GM23338 (cell line): ENCODE measurements around the gene STK11IP. TPM values are rescaled to one million over a fixed set of nuclear protein-coding genes. Genes with fewer than 3 reads are reported as not detected.

Source experiments
- ATAC-seq: fragments of 200-7000 bp; cut with Tn5 transposase; 3 replicates; pipeline ENCODE4 v1.9.1; 2020
- DNase-seq: peaks from one replicate; pipeline ENCODE4 v3.0.0-alpha.2; 2015; ENCODE audit warnings: low spot score
- H2AFZ ChIP-seq: fragments of 200-600 bp; sonication (generic); 2 replicates; pipeline ENCODE4 v1.8.0; 2016; ENCODE audit warnings: antibody characterized with exemption, mild to moderate bottlenecking, moderate library complexity
- H3F3A ChIP-seq: fragments of 200-600 bp; sonication (generic); replicated peaks from 2 replicates; pipeline ENCODE4 v1.8.0; 2017; ENCODE audit warnings: antibody characterized with exemption, mixed run types, low read depth
- H3K27ac ChIP-seq: fragments of 200-600 bp; sonication (generic); 2 replicates; pipeline ENCODE4 v1.6.1; 2016; ENCODE audit warnings: low read depth
- H3K27me3 ChIP-seq: fragments of 200-600 bp; sonication (generic); 2 replicates; pipeline ENCODE4 v1.8.0; 2016; ENCODE audit warnings: mild to moderate bottlenecking, mixed run types, moderate library complexity; ENCODE audit not compliant: insufficient read depth
- H3K36me3 ChIP-seq: fragments of 200-600 bp; sonication (generic); 2 replicates; pipeline ENCODE4 v1.8.0; 2016; ENCODE audit warnings: mild to moderate bottlenecking; ENCODE audit not compliant: insufficient read depth
- H3K4me1 ChIP-seq: fragments of 200-600 bp; sonication (generic); 2 replicates; pipeline ENCODE4 v1.8.0; 2016; ENCODE audit warnings: mild to moderate bottlenecking, moderate library complexity; ENCODE audit not compliant: insufficient read depth
- H3K4me2 ChIP-seq: fragments of 200-600 bp; sonication (generic); 2 replicates; pipeline ENCODE4 v1.7.1; 2017; ENCODE audit warnings: mixed run types
- H3K4me3 ChIP-seq: fragments of 200-600 bp; sonication (generic); 2 replicates; pipeline ENCODE4 v1.6.1; 2016; ENCODE audit warnings: mixed run types
- H3K79me2 ChIP-seq: fragments of 200-600 bp; sonication (generic); replicated peaks from 2 replicates; pipeline ENCODE4 v1.8.0; 2017; ENCODE audit warnings: mild to moderate bottlenecking; ENCODE audit not compliant: insufficient read depth
- H3K9me2 ChIP-seq: fragments of 200-600 bp; sonication (generic); 2 replicates; pipeline ENCODE4 v1.8.0; 2017; ENCODE audit not compliant: insufficient read depth
- H4K20me1 ChIP-seq: fragments of 200-600 bp; sonication (generic); replicated peaks from 2 replicates; pipeline ENCODE4 v1.8.0; 2017; ENCODE audit warnings: mild to moderate bottlenecking; ENCODE audit not compliant: insufficient read depth
- H3K27ac Mint-ChIP-seq: 2 replicates; pipeline ENCODE4 v1.8.0; 2020; ENCODE audit warnings: inconsistent platforms, mild to moderate bottlenecking, moderate library complexity, mixed read lengths
- H3K27me3 Mint-ChIP-seq: 3 replicates; pipeline ENCODE4 v1.8.0; 2022; ENCODE audit warnings: low read depth, mild to moderate bottlenecking, moderate library complexity, mixed read lengths, inconsistent platforms; ENCODE audit not compliant: insufficient read depth, poor library complexity
- H3K36me3 Mint-ChIP-seq: 3 replicates; pipeline ENCODE4 v1.8.0; 2021; ENCODE audit warnings: low read depth, mild to moderate bottlenecking, inconsistent platforms, moderate library complexity, mixed read lengths
- H3K4me1 Mint-ChIP-seq: 3 replicates; pipeline ENCODE4 v1.8.0; 2020; ENCODE audit warnings: mild to moderate bottlenecking, inconsistent platforms, mixed read lengths
- H3K4me3 Mint-ChIP-seq: 3 replicates; pipeline ENCODE4 v1.8.0; 2021; ENCODE audit warnings: moderate library complexity, mild to moderate bottlenecking, inconsistent platforms, mixed read lengths
- H3K9me3 Mint-ChIP-seq: 3 replicates; pipeline ENCODE4 v1.8.0; 2020; ENCODE audit warnings: moderate library complexity, mild to moderate bottlenecking, inconsistent platforms, mixed read lengths
- CREB1 ChIP-seq: fragments of 250-450 bp; sonication (Bioruptor Pico); IDR thresholded peaks from 2 replicates; pipeline ENCODE4 v1.5.0; 2020; ENCODE audit warnings: low read depth, mild to moderate bottlenecking, moderate library complexity
- CTCF ChIP-seq, 2 experiments: fragments of 200-600 bp in 1 of 2; sonication (generic) in 1 of 2; conservative IDR thresholded peaks; 2 replicates each; pipeline versions ENCODE4 v1.5.1 to v1.6.1; 2016 to 2017; ENCODE audit warnings: antibody characterized with exemption in 2 of 2, low read depth in 2 of 2, mild to moderate bottlenecking in 2 of 2, moderate library complexity in 1 of 2
- ETS1 ChIP-seq: IDR thresholded peaks from 2 replicates; pipeline ENCODE4 v1.6.1; 2016; ENCODE audit warnings: antibody characterized with exemption
- EZH2 ChIP-seq: fragments of 200-600 bp; sonication (generic); IDR thresholded peaks from one replicate; pipeline ENCODE4 v1.8.0; 2017; ENCODE audit warnings: antibody characterized with exemption, mild to moderate bottlenecking, low read depth; ENCODE audit not compliant: unreplicated experiment
- JUNB ChIP-seq: IDR thresholded peaks from one replicate; pipeline ENCODE4 v1.6.1; 2016; ENCODE audit warnings: antibody characterized with exemption; ENCODE audit not compliant: unreplicated experiment
- NANOG ChIP-seq: IDR thresholded peaks from 2 replicates; pipeline ENCODE4 v1.6.1; 2016; ENCODE audit warnings: antibody characterized with exemption, borderline replicate concordance
- REST ChIP-seq: IDR thresholded peaks from one replicate; pipeline ENCODE4 v1.6.1; 2018; ENCODE audit warnings: antibody characterized with exemption; ENCODE audit not compliant: unreplicated experiment
- STAT1 ChIP-seq: IDR thresholded peaks from one replicate; pipeline ENCODE4 v1.6.1; 2016; ENCODE audit warnings: antibody characterized with exemption; ENCODE audit not compliant: unreplicated experiment
- ZNF114 ChIP-seq: fragments of 250-450 bp; sonication (Bioruptor Pico); IDR thresholded peaks from 2 replicates; pipeline ENCODE4 v1.5.0; 2020; ENCODE audit warnings: mild to moderate bottlenecking, moderate library complexity
- ZNF331 ChIP-seq: fragments of 250-450 bp; sonication (Bioruptor Pico); IDR thresholded peaks from 2 replicates; pipeline ENCODE4 v1.5.0; 2020; ENCODE audit warnings: low read depth, mild to moderate bottlenecking, moderate library complexity
- ZNF462 ChIP-seq: fragments of 250-450 bp; sonication (Bioruptor Pico); IDR thresholded peaks from 2 replicates; pipeline ENCODE4 v1.5.0; 2020; ENCODE audit warnings: mild to moderate bottlenecking, moderate library complexity
- polyA plus RNA-seq: library from polyadenylated mRNA; unstranded; fragments of >200 nt; fragmentation: Nextera tagmentation; extraction: Ambion mirVana; gene quantifications from 2 replicates; pipeline ENCODE4 v1.2.1, GENCODE V29; 2016
- total RNA-seq: library from RNA; depleted of rRNA; stranded (reverse); fragments of >200 nt; shearing (Covaris generic); gene quantifications from 2 replicates; pipeline ENCODE4 v1.2.3, GENCODE V29; 2014

STK11IP gene
- total and polyA plus RNA-seq, 2 experiments from 2014 or later: 16.6 to 28.1 TPM

- Histone ChIP-seq H3K36me3 (peaks cover 3% of the 10 kb centered on the region; the same call in 1 of the 2 replicates), H3K9me2 (no peaks in the 10 kb centered on the region), H3K4me1 (no peaks in the 10 kb centered on the region), H3F3A (no peaks in the 10 kb centered on the region), H3K27me3 (no peaks in the 10 kb centered on the region), H3K79me2 (no peaks in the 10 kb centered on the region), H4K20me1 (no peaks in the 10 kb centered on the region), H3K4me2 (no peak overlapping the region), H3K4me3 (no peak overlapping the region), H3K27ac (peak overlapping the region; percentile 65; the same call in 1 of the 2 replicates), H2AFZ (no peak overlapping the region)
- no peak overlapping the region for H3K27ac Mint-ChIP-seq
- peaks cover 15% of the 10 kb centered on the region for H3K4me1 Mint-ChIP-seq
- peaks cover 16% of the 10 kb centered on the region for H3K36me3 Mint-ChIP-seq
- 0 out of 3 replicates have a peak, but pooled peaks have one; percentile 43 for ATAC-seq
- H3K9me3 Mint-ChIP-seq: peaks cover 19% of the 10 kb centered on the region
- peaks cover 6% of the 10 kb centered on the region for H3K27me3 Mint-ChIP-seq
- no peak for DNase-seq
- H3K4me3 Mint-ChIP-seq: no peak overlapping the region
- TF ChIP-seq CREB1 (CRISPR knock-in tag) (no peak), NANOG (no peak), ZNF114 (CRISPR knock-in tag) (no peak), ZNF331 (no peak), CTCF (conservative IDR thresholded peaks at IDR 0.05; ENCODE audit: low read depth in 2 of 2) (no peak), ETS1 (no peak), REST (no peak), EZH2 (no peak), JUNB (no peak), ZNF462 (CRISPR knock-in tag) (no peak), STAT1 (no peak)
Measured at GRCh38 chr2:219663116-219663762, 65.6 kb downstream of the STK11IP start.
